NCI-H69 (cell line): ENCODE measurements around the gene DACT3.
A peak's percentile ranks its signal among the peaks of the same experiment; 100 is the strongest.

Experiments
- DNase-seq: peaks from one replicate; lab custom pipeline; 2025; lab: John Stamatoyannopoulos, UW

The DACT3 gene

GRCh38 chr19:46611776-46612175 lies 49.2 kb downstream of the DACT3 start:
- no peak for DNase-seq

- no peak for DNase-seq
Measured at GRCh38 chr19:46610851-46611770, 49.9 kb downstream of the DACT3 start.

DNA sequence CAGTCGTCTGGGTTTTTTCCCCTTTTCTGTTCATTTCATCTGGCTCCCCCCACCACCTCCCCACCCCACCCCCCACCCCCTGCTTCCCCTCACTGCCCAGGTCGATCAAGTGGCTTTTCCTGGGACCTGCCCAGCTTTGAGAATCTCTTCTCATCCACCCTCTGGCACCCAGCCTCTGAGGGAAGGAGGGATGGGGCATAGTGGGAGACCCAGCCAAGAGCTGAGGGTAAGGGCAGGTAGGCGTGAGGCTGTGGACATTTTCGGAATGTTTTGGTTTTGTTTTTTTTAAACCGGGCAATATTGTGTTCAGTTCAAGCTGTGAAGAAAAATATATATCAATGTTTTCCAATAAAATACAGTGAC lies 50.6 kb downstream of the DACT3 start:
- no peak for DNase-seq

GRCh38 chr19:46609511-46610412 lies 51.2 kb downstream of the DACT3 start:
- DNase-seq = no peak

- no peak for DNase-seq
Measured at GRCh38 chr19:46608581-46609345, 52.2 kb downstream of the DACT3 start.

- DNase-seq = no peak
Measured at GRCh38 chr19:46608178-46608577, 52.8 kb downstream of the DACT3 start.

- DNase-seq = no peak
Measured at GRCh38 chr19:46607448-46607841, 53.5 kb downstream of the DACT3 start.

GRCh38 chr19:46606681-46607447 lies 54.1 kb downstream of the DACT3 start:
- DNase-seq = no peak

GRCh38 chr19:46606019-46606418 lies 55.0 kb downstream of the DACT3 start:
- DNase-seq = no peak

DNA sequence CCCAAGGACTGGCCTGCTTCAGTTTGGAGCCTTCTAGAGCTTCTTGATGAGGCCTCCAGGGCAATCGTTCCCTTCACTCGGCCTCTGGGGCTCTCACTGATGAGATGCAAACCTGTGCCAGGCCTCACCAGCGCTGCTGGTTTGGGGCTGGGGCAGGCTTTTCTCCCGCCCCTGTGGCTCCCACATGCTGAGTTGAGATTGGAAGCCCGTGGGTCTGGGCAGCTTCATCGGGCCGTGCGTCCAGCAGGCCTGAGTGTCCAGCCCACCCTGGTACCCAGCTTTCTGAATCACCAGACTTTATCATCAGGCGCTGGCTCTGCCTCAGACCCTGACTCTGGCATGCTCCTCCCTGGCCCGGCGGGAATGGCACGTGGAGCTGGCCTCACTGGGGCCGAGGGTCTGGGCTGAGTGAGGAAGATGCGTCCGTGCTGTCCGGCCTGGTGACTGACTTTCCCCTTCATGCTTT lies 55.6 kb downstream of the DACT3 start:
- no peak for DNase-seq

GRCh38 chr19:46604781-46605355 lies 56.1 kb downstream of the DACT3 start:
- DNase-seq = no peak

DNA sequence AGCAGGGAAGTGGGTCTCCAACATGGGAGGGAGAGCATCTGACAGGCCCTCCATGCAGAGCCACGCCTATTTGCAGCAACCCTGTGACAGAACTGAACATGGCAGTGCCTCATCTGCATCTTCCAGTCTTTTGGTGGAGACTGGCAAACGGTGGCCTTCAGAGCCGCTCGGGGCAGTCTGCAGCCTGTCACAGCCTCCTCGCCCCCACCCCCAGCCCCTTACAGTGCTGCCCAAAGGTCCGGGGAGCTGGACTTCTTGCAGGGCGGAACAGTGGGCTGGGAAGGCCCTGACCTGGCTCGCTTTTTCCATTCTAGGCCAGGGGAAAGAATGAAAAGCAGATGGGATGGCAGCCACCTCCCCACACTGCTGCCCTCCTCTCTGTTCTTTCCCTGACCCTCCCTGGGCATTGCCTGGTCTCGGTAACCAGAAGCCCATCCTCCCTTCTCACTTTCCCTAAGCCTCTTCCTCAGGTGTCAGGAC lies 57.2 kb downstream of the DACT3 start:
- DNase-seq = no peak

DNA sequence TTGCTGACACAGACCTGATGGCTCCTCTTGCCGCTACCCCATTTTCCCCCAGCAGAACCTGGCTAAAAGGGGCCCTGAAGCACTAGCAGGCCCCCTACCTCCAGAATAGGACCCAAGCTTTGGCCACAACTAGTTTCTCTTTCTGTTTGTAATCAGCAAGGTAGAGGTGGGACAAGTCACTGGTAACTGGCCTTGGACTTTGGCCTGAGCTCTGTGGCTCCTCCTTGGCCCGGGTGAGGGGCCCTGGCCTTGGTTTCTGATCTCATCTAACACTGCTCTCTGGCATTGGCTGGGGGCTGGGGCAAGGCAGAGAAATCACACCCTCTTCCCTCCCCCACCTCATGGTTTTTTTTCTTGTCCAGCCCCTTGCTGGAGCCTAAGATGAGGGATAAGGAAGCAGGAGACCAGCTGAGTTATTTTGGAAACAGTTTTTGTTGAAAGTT lies 57.8 kb downstream of the DACT3 start:
- no peak for DNase-seq

GRCh38 chr19:46602392-46603194 lies 58.4 kb downstream of the DACT3 start:
- DNase-seq = no peak

GRCh38 chr19:46601318-46602224 lies 59.4 kb downstream of the DACT3 start, which contains the start of gene CALM3:
Gene CALM3 (plus strand): TSS chr19:46601330. CDS start chr19:46601435, 105 bp downstream.
- DNase-seq = peak; percentile 53

DNA sequence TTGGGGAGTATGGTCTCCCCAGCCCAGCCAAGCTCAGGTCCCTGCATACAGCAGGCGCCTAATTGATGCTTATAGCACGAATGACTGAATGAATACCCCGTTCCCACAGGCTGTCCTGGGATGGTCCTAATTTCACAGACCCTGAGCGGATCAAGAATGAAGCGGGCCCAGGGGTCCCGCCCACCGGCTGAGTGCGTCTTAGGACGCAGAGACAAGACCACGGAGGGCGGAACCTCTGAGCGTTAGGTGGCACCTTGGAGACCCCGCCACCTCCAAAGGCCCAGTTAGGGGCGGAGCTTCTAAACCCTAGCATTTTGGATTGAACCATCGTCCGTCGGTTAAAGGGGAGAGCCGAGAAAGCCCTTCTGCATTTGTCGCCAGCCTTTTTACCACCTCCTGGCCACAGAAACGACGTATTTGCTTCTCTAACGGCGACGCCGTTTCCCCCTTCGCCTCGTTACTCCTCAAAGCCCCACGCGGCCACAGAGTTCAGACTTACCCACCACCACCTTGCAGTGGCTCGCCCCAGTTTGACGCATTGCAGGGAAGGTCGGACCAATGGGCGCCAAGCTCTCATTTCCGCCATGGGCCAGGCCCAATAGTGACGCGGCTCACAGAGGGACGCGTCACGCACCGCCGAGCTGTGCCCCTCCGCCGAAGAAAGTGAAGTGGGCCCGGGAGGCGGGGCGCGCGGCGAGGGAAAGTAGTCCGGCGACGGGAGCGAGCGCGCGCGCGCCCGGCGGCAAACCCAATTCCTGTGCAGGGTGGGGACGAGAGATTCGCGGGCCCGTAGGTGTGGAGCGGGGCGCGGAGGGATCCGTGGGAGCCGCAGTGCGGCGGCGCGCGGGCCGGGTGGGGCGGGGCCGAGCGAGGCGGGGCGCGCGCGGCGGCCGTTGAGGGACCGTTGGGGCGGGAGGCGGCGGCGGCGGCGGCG lies 60.3 kb downstream of the DACT3 start:
- peak; percentile 99 for DNase-seq

DNA sequence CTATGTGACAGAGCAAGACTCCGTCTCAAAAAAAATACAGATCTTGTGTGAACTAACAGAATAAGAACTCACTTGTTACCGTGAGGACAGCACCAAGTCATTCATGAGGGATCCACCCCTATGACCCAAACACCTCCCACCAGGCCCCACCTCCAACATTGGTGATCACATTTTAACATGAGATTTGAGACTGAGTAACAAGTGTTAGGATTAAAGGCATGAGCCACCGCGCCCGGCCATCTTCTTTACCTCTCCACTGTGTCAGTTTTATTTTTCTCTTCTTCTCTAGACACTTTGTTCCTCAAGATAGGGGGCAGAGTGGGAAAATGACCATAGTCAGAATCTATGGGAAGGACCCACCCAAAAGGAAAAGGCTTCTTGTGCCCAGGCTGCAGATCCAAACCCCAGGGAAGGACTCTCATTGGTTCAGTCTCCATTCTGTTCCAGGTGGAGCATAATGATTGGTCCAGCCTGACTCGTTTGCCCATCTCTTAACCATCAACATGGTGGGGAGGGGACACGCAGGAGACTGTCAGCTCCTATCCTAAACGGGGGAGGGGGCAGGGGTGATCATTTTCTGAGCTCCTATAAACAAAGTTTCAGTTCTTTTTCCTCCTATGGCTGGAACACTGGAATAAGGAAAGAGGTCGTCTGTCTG lies 61.1 kb downstream of the DACT3 start:
- DNase-seq = peak; percentile 19
